Hematopoietic multipotent progenitor cell treated with erythropoietin and hydrocortisone succinate and interleukin-3 and kit ligand, for 17 days (in vitro differentiated cells): ENCODE data around the gene TNS4.
A peak's percentile ranks its signal among the peaks of the same experiment; 100 is the strongest.

Experiments
- DNase-seq: peaks from one replicate; pipeline ENCODE4 v3.0.0-alpha.2; 2015; ENCODE audit warnings: low spot score

Gene TNS4

GRCh38 chr17:40457964-40458791 lies 43.2 kb downstream of the TNS4 start:
- DNase-seq, result no peak

- no peak for DNase-seq
Measured at GRCh38 chr17:40457369-40457768, 44.1 kb downstream of the TNS4 start.

- DNase-seq, result no peak
Measured at GRCh38 chr17:40456396-40456951, 44.9 kb downstream of the TNS4 start.

GRCh38 chr17:40454613-40454995 lies 46.8 kb downstream of the TNS4 start:
- DNase-seq, result no peak

- no peak for DNase-seq
Measured at GRCh38 chr17:40453881-40454612, 47.4 kb downstream of the TNS4 start.

GRCh38 chr17:40452921-40453378 lies 48.5 kb downstream of the TNS4 start:
- DNase-seq, result no peak

GRCh38 chr17:40452216-40452787 lies 49.1 kb downstream of the TNS4 start:
- no peak for DNase-seq

- DNase-seq, result no peak
Measured at GRCh38 chr17:40451420-40451819, 50.0 kb downstream of the TNS4 start.

- DNase-seq, result peak; percentile 64
Measured at GRCh38 chr17:40450175-40450574, 51.2 kb downstream of the TNS4 start.

- DNase-seq, result peak; percentile 58
Measured at GRCh38 chr17:40448639-40449261, 52.7 kb downstream of the TNS4 start.

- DNase-seq, result peak; percentile 52
Measured at GRCh38 chr17:40448213-40448638, 53.2 kb downstream of the TNS4 start.

- DNase-seq, result peak; percentile 55
Measured at GRCh38 chr17:40447806-40448205, 53.6 kb downstream of the TNS4 start.

GRCh38 chr17:40447148-40447644 lies 54.2 kb downstream of the TNS4 start:
- DNase-seq, result no peak

- peak; percentile 17 for DNase-seq
Measured at GRCh38 chr17:40445751-40446468, 55.5 kb downstream of the TNS4 start.

- DNase-seq, result no peak
Measured at GRCh38 chr17:40443988-40444899, 57.2 kb downstream of the TNS4 start.

- peak; percentile 59 for DNase-seq
Measured at GRCh38 chr17:40443196-40443987, 58.0 kb downstream of the TNS4 start, which contains the start of gene IGFBP4. Gene IGFBP4, plus strand, starts transcription at chr17:40443450. Its CDS starts 286 bp downstream, at chr17:40443736.

GRCh38 chr17:40442392-40443195 lies 58.8 kb downstream of the TNS4 start:
- no peak for DNase-seq

GRCh38 chr17:40440166-40440565 lies 61.3 kb downstream of the TNS4 start:
- DNase-seq, result no peak
